PC-3 (cell line): Measurements from ENCODE around the gene RERE. TPM values are rescaled to one million over a fixed set of nuclear protein-coding genes. Genes with fewer than 3 reads are reported as not detected.

Experiments
- ATAC-seq: fragments of 200-7000 bp; cut with Tn5 transposase; 2 replicates; pipeline ENCODE4 v1.9.1; 2020; ENCODE audit warnings: mild to moderate bottlenecking, moderate library complexity
- BruUV-seq: library from RNA; stranded (reverse); fragments of 400-500 nt; replicated peaks from 2 replicates; lab custom pipeline; 2021; lab: Mats Ljungman, UMichigan
- CTCF ChIA-PET: fragments of 300-600 bp; sonication (Branson Sonifier 250); formaldehyde crosslinking; loops from one replicate; lab custom pipeline; 2022; ENCODE audit warnings: antibody characterized with exemption; lab: Charles Lee
- POLR2A ChIA-PET: fragments of 300-600 bp; sonication (Branson Sonifier 250); formaldehyde crosslinking; loops from one replicate; lab custom pipeline; 2022; ENCODE audit warnings: antibody characterized with exemption; ENCODE audit not compliant: unreplicated experiment; lab: Charles Lee
- DNase-seq: peaks from one replicate; pipeline ENCODE4 v3.0.0-alpha.2; 2015
- H2AFZ ChIP-seq: fragments of 300-600 bp; sonication (generic); 2 replicates; pipeline ENCODE4 v1.6.0; 2016; ENCODE audit warnings: antibody characterized with exemption, low read length
- H3F3A ChIP-seq: fragments of 300-600 bp; sonication (generic); one replicate; pipeline ENCODE4 v1.6.0; 2017; ENCODE audit warnings: antibody characterized with exemption, low read length, control low read depth, mild to moderate bottlenecking; ENCODE audit not compliant: unreplicated experiment
- H3K27ac ChIP-seq: fragments of 300-600 bp; sonication (generic); 2 replicates; pipeline ENCODE4 v1.5.1; 2016; ENCODE audit warnings: mild to moderate bottlenecking, low read length
- H3K27me3 ChIP-seq: fragments of 300-600 bp; sonication (generic); 2 replicates; pipeline ENCODE4 v1.6.1; 2016; ENCODE audit warnings: low read length, mixed read lengths
- H3K36me3 ChIP-seq: fragments of 300-600 bp; sonication (generic); 2 replicates; pipeline ENCODE4 v1.6.1; 2016; ENCODE audit warnings: low read depth, mixed run types, low read length, mixed read lengths
- H3K4me1 ChIP-seq: fragments of 300-600 bp; sonication (generic); 2 replicates; pipeline ENCODE4 v1.5.1; 2016; ENCODE audit warnings: low read length; ENCODE audit not compliant: insufficient read depth
- H3K4me2 ChIP-seq: fragments of 300-600 bp; sonication (generic); 2 replicates; pipeline ENCODE4 v1.6.0; 2016; ENCODE audit warnings: low read length
- H3K4me3 ChIP-seq: fragments of 300-600 bp; sonication (generic); 2 replicates; pipeline ENCODE4 v1.5.1; 2016; ENCODE audit warnings: mild to moderate bottlenecking, low read length, mixed read lengths
- H3K79me2 ChIP-seq: fragments of 300-600 bp; sonication (generic); 2 replicates; pipeline ENCODE4 v1.6.1; 2017; ENCODE audit warnings: low read length, mixed read lengths
- H3K9ac ChIP-seq: fragments of 300-600 bp; sonication (generic); 2 replicates; pipeline ENCODE4 v1.6.0; 2016; ENCODE audit warnings: mild to moderate bottlenecking, low read length
- H3K9me2 ChIP-seq: fragments of 300-600 bp; sonication (generic); replicated peaks from 2 replicates; pipeline ENCODE4 v1.6.1; 2016; ENCODE audit warnings: mixed run types, low read length, mixed read lengths
- H3K9me3 ChIP-seq: fragments of 300-600 bp; sonication (generic); 2 replicates; pipeline ENCODE4 v1.6.1; 2016; ENCODE audit warnings: low read length, mixed read lengths
- H4K20me1 ChIP-seq: fragments of 300-600 bp; sonication (generic); 2 replicates; pipeline ENCODE4 v1.6.1; 2016; ENCODE audit warnings: low read length, mixed read lengths
- EZH2 ChIP-seq: fragments of 300-600 bp; sonication (generic); IDR thresholded peaks from one replicate; pipeline ENCODE4 v1.6.1; 2017; ENCODE audit warnings: antibody characterized with exemption, mild to moderate bottlenecking, low read length; ENCODE audit not compliant: unreplicated experiment
- EZH2phosphoT487 ChIP-seq: fragments of 300-600 bp; sonication (generic); IDR thresholded peaks from 2 replicates; pipeline ENCODE4 v1.6.1; 2018; ENCODE audit warnings: mild to moderate bottlenecking, antibody characterized with exemption, low read length, borderline replicate concordance
- intact Hi-C: fragments of 100-400 bp; cut with micrococcal nuclease; formaldehyde crosslinking; loops from 2 replicates; pipeline ENCODE4 v1.9.0; 2023
- total RNA-seq: library from RNA; depleted of rRNA; stranded (reverse); fragments of >200 nt; gene quantifications from 2 replicates; pipeline ENCODE4 v1.2.3, GENCODE V29; 2014
- TF ChIP-seq, protein P1 (sequence below): fragments of 300-600 bp; sonication (generic); conservative IDR thresholded peaks from 2 replicates; pipeline ENCODE4 v1.5.1; 2017; ENCODE audit warnings: antibody characterized with exemption, low read depth, mild to moderate bottlenecking, low read length

The RERE gene
- total RNA-seq, 1 experiment from 2014 or later = 24.2 TPM

DNA sequence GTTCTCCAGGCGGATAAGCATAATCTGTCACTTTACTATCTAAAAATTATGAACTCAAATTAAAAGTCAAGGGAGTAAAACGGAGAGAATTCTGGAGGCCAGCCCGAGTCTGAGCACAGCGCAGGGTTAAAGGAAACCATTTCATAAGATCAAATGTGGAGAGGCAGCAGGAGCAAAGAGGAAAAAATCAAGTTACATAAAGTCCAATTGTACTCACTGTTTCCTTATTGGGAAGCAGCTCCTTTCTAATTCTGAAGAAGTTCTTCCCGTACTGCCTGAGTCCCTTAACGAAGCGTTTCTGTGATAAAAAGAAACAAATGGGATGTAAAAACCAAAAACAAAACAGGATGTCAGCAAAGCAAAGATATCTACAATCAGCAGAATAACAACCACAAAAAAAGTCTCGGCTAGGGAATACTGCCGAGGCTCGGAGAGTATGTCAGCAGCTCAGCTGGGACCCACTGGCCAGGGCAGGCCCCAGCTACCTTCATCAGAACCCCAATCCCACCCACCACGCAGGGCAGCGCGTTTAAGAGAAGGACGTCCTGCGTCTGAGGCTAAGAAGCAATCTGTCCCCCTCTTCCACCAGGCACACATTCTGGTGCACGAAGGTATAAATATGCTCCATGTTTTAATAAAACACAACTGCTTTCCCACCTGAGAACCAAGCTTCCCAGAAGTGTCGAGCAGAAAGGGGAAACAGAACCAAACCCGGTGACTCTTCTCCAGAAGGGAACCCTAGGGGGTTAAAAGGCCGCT is 394.8 kb downstream of the RERE start:
- H3K79me2 ChIP-seq = peaks cover 57% of the 10 kb centered on the region
- peak; percentile 5; the same call in 1 of the 2 replicates for ATAC-seq
- intact Hi-C loops = loop anchor here (5.0 kb wide), 1 partner anchor 280 kb away; no protein-coding TSS in a partner anchor
- H3K9ac ChIP-seq = peak overlapping the region; percentile 93
- peaks cover 27% of the 10 kb centered on the region for H3K36me3 ChIP-seq
- DNase-seq = peak; percentile 20
- peaks cover 37% of the 10 kb centered on the region for H3K4me1 ChIP-seq
- TF ChIP-seq, protein P1, sequence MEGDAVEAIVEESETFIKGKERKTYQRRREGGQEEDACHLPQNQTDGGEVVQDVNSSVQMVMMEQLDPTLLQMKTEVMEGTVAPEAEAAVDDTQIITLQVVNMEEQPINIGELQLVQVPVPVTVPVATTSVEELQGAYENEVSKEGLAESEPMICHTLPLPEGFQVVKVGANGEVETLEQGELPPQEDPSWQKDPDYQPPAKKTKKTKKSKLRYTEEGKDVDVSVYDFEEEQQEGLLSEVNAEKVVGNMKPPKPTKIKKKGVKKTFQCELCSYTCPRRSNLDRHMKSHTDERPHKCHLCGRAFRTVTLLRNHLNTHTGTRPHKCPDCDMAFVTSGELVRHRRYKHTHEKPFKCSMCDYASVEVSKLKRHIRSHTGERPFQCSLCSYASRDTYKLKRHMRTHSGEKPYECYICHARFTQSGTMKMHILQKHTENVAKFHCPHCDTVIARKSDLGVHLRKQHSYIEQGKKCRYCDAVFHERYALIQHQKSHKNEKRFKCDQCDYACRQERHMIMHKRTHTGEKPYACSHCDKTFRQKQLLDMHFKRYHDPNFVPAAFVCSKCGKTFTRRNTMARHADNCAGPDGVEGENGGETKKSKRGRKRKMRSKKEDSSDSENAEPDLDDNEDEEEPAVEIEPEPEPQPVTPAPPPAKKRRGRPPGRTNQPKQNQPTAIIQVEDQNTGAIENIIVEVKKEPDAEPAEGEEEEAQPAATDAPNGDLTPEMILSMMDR = no peak
- no peak for TF ChIP-seq EZH2phosphoT487
- TF ChIP-seq EZH2 = no peak
- no peaks in the 10 kb centered on the region for H3K9me2 ChIP-seq
- H3K27me3 ChIP-seq = no peaks in the 10 kb centered on the region
- H3F3A ChIP-seq = no peaks in the 10 kb centered on the region
- H4K20me1 ChIP-seq = peaks cover 17% of the 10 kb centered on the region
- no peaks in the 10 kb centered on the region for H3K9me3 ChIP-seq
- BruUV-seq = TSS peak; percentile 33
- peak overlapping the region; percentile 57; the same call in 1 of the 2 replicates for H2AFZ ChIP-seq
- peak overlapping the region; percentile 70 for H3K27ac ChIP-seq
- CTCF ChIA-PET = no interaction called here
- POLR2A ChIA-PET = interaction anchor here (0.7 kb wide), 2 partner anchors 14 to 15 kb away, joined by 3 read pairs; no protein-coding TSS in a partner anchor
- peak overlapping the region; percentile 86 for H3K4me2 ChIP-seq
- peak overlapping the region; percentile 75 for H3K4me3 ChIP-seq

DNA sequence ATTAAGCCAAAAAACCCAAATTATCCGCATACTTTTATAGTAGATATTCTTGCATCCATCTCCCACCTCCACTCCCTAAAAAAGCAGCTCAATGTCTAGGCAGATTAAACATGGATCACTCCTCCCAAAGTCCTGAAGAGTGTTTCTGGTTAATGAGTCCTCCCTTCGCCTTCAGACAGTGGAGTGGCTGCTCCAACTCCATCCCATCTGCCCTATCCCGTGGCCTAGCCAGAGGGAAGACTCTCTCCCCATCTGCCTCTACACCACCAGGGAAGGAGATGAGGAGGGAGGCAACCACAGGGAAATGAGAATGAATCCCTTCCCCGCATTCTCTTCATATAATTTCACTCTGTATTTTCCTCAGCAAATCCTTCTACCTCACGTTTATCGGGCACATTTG is 395.7 kb downstream of the RERE start:
- POLR2A ChIA-PET = no interaction called here
- intact Hi-C loops = loop anchor here (5.0 kb wide), 1 partner anchor 281 kb away; no protein-coding TSS in a partner anchor
- Histone ChIP-seq H3F3A (no peaks in the 10 kb centered on the region), H3K9ac (peak overlapping the region; percentile 93), H2AFZ (no peak overlapping the region), H4K20me1 (peaks cover 17% of the 10 kb centered on the region), H3K9me3 (no peaks in the 10 kb centered on the region), H3K4me1 (peaks cover 37% of the 10 kb centered on the region), H3K36me3 (peaks cover 31% of the 10 kb centered on the region), H3K27ac (peak overlapping the region; percentile 70; the same call in 1 of the 2 replicates), H3K4me3 (peak overlapping the region; percentile 75), H3K4me2 (peak overlapping the region; percentile 86), H3K9me2 (no peaks in the 10 kb centered on the region), H3K27me3 (no peaks in the 10 kb centered on the region), H3K79me2 (peaks cover 64% of the 10 kb centered on the region)
- ATAC-seq (no peak), DNase-seq (no peak)
- BruUV-seq = no TSS peak
- CTCF ChIA-PET = interaction anchor here (0.6 kb wide), 1 partner anchor 18 kb away, joined by 3 read pairs; no protein-coding TSS in a partner anchor
- no peak for TF ChIP-seq EZH2phosphoT487
- TF ChIP-seq, protein P1 = no peak
- no peak for TF ChIP-seq EZH2

DNA sequence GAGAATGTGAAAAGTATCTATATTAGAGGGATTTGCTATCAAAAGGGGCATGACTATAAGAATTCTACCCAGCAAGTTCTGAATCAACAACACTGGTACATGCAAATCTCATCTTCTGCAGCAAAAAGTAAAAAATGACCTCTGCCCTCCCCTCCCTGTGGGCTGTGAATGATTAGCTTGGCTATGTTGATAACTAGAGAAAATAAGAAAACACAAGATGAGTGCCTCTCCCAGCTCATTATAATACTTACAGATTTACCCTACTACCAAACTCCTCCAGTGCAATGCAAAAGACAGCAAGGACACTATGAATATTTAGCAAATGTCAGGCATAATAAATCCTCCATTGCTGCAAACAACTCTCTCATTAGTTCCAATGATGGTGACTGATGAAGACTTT is 397.1 kb downstream of the RERE start:
- Histone ChIP-seq H2AFZ (no peak overlapping the region), H3K4me2 (peak overlapping the region; percentile 86), H3K79me2 (peaks cover 67% of the 10 kb centered on the region), H3K4me3 (peak overlapping the region; percentile 75; the same call in 1 of the 2 replicates), H3K4me1 (peaks cover 46% of the 10 kb centered on the region), H3K9me2 (no peaks in the 10 kb centered on the region), H3K9ac (no peak overlapping the region), H3K9me3 (no peaks in the 10 kb centered on the region), H3K27me3 (no peaks in the 10 kb centered on the region), H3F3A (no peaks in the 10 kb centered on the region), H3K27ac (no peak overlapping the region), H4K20me1 (peaks cover 17% of the 10 kb centered on the region), H3K36me3 (peaks cover 33% of the 10 kb centered on the region)
- DNase-seq (no peak), ATAC-seq (no peak)
- ChIA-PET CTCF (no interaction called here), POLR2A (no interaction called here)
- no TSS peak for BruUV-seq
- intact Hi-C loops = loop anchor here (5.0 kb wide), 1 partner anchor 282 kb away; no protein-coding TSS in a partner anchor
- TF ChIP-seq EZH2phosphoT487 = no peak
- TF ChIP-seq EZH2 = no peak
- TF ChIP-seq, protein P1 = no peak
